ENCODE measurements around the gene MAFF.

Gene MAFF

GRCh38 chr22:38250643-38251340 lies 49.0 kb downstream of the MAFF start:
- Histone ChIP-seq H3K4me3 (ENCODE audit: low read depth, low read length) (no peak overlapping the region), H3K9me3 (ENCODE audit: severe bottlenecking) (peaks cover 4% of the 10 kb centered on the region), H3K36me3 (peaks cover 14% of the 10 kb centered on the region; the same call in 1 of the 2 replicates), H3K27ac (no peak overlapping the region), H3K27me3 (ENCODE audit: insufficient read depth, low read depth, severe bottlenecking) (no peaks in the 10 kb centered on the region)
- TF ChIP-seq, protein P1, sequence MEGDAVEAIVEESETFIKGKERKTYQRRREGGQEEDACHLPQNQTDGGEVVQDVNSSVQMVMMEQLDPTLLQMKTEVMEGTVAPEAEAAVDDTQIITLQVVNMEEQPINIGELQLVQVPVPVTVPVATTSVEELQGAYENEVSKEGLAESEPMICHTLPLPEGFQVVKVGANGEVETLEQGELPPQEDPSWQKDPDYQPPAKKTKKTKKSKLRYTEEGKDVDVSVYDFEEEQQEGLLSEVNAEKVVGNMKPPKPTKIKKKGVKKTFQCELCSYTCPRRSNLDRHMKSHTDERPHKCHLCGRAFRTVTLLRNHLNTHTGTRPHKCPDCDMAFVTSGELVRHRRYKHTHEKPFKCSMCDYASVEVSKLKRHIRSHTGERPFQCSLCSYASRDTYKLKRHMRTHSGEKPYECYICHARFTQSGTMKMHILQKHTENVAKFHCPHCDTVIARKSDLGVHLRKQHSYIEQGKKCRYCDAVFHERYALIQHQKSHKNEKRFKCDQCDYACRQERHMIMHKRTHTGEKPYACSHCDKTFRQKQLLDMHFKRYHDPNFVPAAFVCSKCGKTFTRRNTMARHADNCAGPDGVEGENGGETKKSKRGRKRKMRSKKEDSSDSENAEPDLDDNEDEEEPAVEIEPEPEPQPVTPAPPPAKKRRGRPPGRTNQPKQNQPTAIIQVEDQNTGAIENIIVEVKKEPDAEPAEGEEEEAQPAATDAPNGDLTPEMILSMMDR (IDR thresholded peaks at IDR 0.05; ENCODE audit: low read depth, low read length): no peak
- no peak for DNase-seq

GRCh38 chr22:38251341-38251692 lies 49.5 kb downstream of the MAFF start:
- peaks cover 4% of the 10 kb centered on the region for H3K9me3 ChIP-seq (ENCODE audit: severe bottlenecking)
- no peak for DNase-seq
- TF ChIP-seq, protein P1 (IDR thresholded peaks at IDR 0.05; ENCODE audit: low read depth, low read length): no peak
- peaks cover 11% of the 10 kb centered on the region; the same call in 1 of the 2 replicates for H3K36me3 ChIP-seq
- no peak overlapping the region for H3K4me3 ChIP-seq (ENCODE audit: low read depth, low read length)
- no peaks in the 10 kb centered on the region for H3K27me3 ChIP-seq (ENCODE audit: insufficient read depth, low read depth, severe bottlenecking)
- H3K27ac ChIP-seq: no peak overlapping the region

DNA sequence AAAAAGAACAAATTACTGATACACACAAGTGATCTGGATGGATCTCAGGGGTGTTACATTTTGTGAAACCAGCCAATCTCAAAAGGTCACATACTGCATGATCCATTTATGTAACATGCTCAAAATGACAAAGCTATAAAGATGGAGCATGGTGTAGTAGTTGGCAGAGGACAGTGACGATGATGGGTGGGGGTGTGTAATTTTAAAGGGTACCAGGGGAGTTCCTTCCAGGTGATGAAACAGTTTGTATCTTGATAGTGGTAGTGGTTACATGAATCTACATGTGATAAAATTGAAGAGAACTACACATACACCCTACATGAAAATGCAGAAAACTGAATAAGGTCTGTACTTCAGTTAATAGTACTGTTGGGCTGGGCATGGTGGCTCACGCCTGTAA lies 53.9 kb downstream of the MAFF start:
- no peaks in the 10 kb centered on the region for H3K27me3 ChIP-seq (ENCODE audit: insufficient read depth, low read depth, severe bottlenecking)
- TF ChIP-seq, protein P1 (IDR thresholded peaks at IDR 0.05; ENCODE audit: low read depth, low read length): no peak
- H3K4me3 ChIP-seq (ENCODE audit: low read depth, low read length): no peak overlapping the region
- H3K36me3 ChIP-seq: peaks cover 4% of the 10 kb centered on the region
- H3K9me3 ChIP-seq (ENCODE audit: severe bottlenecking): no peaks in the 10 kb centered on the region
- H3K27ac ChIP-seq: no peak overlapping the region
- no peak for DNase-seq

DNA sequence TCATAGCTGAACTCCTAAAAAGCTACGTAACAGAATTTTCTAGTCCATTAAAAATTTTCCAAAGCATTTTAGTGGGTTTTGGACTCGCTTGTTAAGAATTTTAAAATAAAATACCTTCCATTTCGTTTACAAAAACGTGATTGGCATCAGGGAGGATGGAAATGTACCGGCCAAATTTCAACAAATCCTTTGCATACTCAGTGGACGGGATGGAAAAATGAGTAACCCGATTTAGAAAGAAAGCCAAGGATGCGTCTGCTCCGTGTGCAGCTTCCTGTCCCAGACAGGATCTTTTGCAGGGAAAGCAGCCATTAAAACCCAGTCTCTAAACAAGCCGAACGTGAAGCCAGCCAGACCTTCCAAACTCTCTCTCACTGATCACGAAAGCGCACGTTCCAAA lies 55.4 kb downstream of the MAFF start:
- Histone ChIP-seq H3K4me3 (ENCODE audit: low read depth, low read length) (no peak overlapping the region), H3K27me3 (ENCODE audit: insufficient read depth, low read depth, severe bottlenecking) (no peaks in the 10 kb centered on the region), H3K27ac (no peak overlapping the region), H3K36me3 (peaks cover 4% of the 10 kb centered on the region), H3K9me3 (ENCODE audit: severe bottlenecking) (no peaks in the 10 kb centered on the region)
- TF ChIP-seq, protein P1 (IDR thresholded peaks at IDR 0.05; ENCODE audit: low read depth, low read length): no peak
- no peak for DNase-seq

- no peak for DNase-seq
- no peak overlapping the region for H3K4me3 ChIP-seq (ENCODE audit: low read depth, low read length)
- H3K9me3 ChIP-seq (ENCODE audit: severe bottlenecking): no peaks in the 10 kb centered on the region
- TF ChIP-seq, protein P1 (IDR thresholded peaks at IDR 0.05; ENCODE audit: low read depth, low read length): no peak
- peaks cover 4% of the 10 kb centered on the region for H3K36me3 ChIP-seq
- no peak overlapping the region for H3K27ac ChIP-seq
- no peaks in the 10 kb centered on the region for H3K27me3 ChIP-seq (ENCODE audit: insufficient read depth, low read depth, severe bottlenecking)
Measured at GRCh38 chr22:38257650-38258250, 56.0 kb downstream of the MAFF start.
